ENCODE results near the gene PFKFB3.

- TF ChIP-seq CTCF (IDR thresholded peaks at IDR 0.05; ENCODE audit: insufficient read depth, low read length) (no peak), POLR2AphosphoS5 (IDR thresholded peaks at IDR 0.05; ENCODE audit: low read depth) (no peak)
These were observed 21.2 kb downstream of the PFKFB3 start for GRCh38 chr10:6223981-6224380.

All from HL-60 (cell line).